Neural progenitor cell (in vitro differentiated cells): ENCODE results near the gene GNB4.

Experiments used
- EZH2 ChIP-seq: fragments of 200-600 bp; sonication (generic); IDR thresholded peaks from 2 replicates; pipeline ENCODE4 v1.6.1; 2017; ENCODE audit warnings: antibody characterized with exemption, mild to moderate bottlenecking, moderate library complexity
- EZH2phosphoT487 ChIP-seq: fragments of 200-600 bp; sonication (generic); IDR thresholded peaks from 2 replicates; pipeline ENCODE4 v1.6.1; 2017; ENCODE audit warnings: antibody characterized with exemption
- TF ChIP-seq, protein P1 (sequence below): fragments of 200-600 bp; sonication (generic); IDR thresholded peaks from 2 replicates; pipeline ENCODE4 v1.5.1; 2017; ENCODE audit warnings: antibody characterized with exemption, mild to moderate bottlenecking

DNA sequence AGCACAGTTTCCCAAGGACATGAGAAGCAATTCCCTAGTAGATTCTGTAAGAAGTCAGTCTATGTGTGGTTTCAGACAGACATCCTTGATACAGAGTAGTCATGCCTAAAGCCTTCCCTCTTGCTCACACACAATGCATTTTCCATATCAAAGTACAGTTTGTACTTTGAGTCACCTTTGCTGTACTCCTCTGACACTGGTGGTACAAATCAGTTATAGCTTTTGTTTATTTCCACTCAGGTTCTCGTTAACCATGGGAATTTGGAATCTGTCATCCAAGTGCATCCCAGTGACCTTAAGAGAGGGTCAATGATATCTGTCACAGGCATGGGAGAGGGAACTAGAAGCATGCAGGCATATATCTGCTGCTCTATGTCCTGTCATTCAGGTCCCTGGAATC is 3.6 kb upstream of the GNB4 start:
- TF ChIP-seq, protein P1, sequence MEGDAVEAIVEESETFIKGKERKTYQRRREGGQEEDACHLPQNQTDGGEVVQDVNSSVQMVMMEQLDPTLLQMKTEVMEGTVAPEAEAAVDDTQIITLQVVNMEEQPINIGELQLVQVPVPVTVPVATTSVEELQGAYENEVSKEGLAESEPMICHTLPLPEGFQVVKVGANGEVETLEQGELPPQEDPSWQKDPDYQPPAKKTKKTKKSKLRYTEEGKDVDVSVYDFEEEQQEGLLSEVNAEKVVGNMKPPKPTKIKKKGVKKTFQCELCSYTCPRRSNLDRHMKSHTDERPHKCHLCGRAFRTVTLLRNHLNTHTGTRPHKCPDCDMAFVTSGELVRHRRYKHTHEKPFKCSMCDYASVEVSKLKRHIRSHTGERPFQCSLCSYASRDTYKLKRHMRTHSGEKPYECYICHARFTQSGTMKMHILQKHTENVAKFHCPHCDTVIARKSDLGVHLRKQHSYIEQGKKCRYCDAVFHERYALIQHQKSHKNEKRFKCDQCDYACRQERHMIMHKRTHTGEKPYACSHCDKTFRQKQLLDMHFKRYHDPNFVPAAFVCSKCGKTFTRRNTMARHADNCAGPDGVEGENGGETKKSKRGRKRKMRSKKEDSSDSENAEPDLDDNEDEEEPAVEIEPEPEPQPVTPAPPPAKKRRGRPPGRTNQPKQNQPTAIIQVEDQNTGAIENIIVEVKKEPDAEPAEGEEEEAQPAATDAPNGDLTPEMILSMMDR: no peak
- no peak for TF ChIP-seq EZH2
- no peak for TF ChIP-seq EZH2phosphoT487
